HFF-Myc (cell line): ENCODE measurements around the gene GPN2.

Experiments
- DNase-seq: peaks from one replicate; pipeline ENCODE4 v3.0.0-alpha.2; 2011; ENCODE audit warnings: low read depth; ENCODE audit errors: extremely low read depth
- H3K4me3 ChIP-seq: replicated peaks from 2 replicates; pipeline ENCODE4 v1.5.1; 2011; ENCODE audit warnings: low read depth, mild to moderate bottlenecking, control low read depth, low read length
- CTCF ChIP-seq: IDR thresholded peaks from 2 replicates; pipeline ENCODE4 v1.5.1; 2012; ENCODE audit warnings: mild to moderate bottlenecking, low read depth, low read length, control low read depth; ENCODE audit errors: missing control alignments

Gene GPN2

DNA sequence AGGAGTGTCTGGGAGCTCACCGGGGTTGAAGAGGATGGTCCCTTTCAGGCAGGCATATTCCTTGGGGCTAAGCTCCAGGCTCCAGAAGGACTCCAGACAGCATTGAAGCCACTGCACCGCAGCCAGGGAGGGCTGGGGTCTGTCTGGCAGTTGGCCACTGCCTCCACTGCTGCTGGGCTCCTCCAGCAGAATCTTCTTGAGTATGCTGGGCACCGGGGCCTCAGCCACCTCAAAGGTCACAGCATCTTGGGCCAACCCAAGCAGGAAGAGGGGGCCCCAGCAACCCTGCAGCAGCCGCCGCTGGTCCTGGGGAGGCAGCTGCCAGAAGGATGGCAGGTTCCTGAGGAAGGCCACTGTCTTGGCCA lies 23.3 kb upstream of the GPN2 start:
- TF ChIP-seq CTCF = no peak
- DNase-seq = no peak

DNA sequence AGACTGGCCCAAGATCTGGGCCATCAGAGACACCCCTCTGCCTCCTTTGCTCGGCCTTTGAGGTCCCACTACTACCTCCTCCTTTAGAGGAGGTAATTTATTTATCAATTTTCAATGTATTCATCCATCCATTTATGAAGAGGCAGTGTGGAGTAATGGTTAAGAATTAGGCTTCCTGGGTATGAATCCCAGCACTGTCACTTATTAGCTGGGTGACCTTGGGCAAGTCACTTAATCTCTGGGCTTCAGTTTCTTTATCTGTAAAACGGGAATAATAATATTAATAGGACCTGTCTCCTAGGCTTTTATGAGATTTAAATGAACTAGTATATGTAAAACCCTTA lies 22.0 kb upstream of the GPN2 start:
- no peak for TF ChIP-seq CTCF
- no peak for DNase-seq
- no peak overlapping the region for H3K4me3 ChIP-seq

More for the DNA sequence above, 23.3 kb upstream of the GPN2 start:
- no peak overlapping the region for H3K4me3 ChIP-seq

DNA sequence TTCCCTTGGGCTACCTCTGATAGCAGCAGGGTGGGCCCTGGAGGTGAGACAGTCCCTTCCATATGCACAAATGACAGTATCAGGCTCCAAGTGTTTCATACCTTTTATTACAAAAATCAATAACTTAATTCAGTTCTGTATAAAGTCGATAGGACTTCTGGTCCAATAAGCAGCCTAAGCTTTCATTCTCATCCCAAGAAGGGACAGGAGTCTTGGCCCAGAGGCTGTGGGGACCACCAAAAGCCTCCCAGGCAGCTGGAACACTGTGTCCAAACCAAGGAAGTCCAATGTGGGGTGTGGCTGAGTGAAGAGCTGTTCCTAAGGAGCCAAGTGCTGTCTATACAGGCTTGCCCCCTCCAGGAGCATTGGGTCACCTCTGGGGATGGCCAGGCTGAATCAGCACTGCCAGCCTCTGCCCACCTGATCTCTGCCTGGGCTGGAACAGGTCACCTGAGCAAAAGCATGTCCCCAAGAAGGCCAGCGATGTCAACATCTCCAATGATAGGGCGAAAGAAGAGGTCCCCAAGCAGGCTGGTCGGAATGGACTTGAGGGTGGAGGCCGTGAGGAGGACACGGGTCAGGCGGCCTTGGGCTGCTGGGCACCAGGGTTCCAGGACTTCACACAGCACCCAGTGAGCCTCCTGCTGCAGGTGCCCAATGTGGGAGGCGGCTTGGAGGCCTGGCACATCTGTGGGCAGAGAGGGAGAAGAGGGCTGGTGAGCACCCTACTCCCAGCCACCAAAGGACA lies 21.5 kb upstream of the GPN2 start:
- TF ChIP-seq CTCF = no peak
- H3K4me3 ChIP-seq = no peak overlapping the region
- no peak for DNase-seq

GRCh38 chr1:26910343-26911160 lies 20.5 kb upstream of the GPN2 start:
- no peak for DNase-seq
- no peak overlapping the region for H3K4me3 ChIP-seq
- no peak for TF ChIP-seq CTCF

DNA sequence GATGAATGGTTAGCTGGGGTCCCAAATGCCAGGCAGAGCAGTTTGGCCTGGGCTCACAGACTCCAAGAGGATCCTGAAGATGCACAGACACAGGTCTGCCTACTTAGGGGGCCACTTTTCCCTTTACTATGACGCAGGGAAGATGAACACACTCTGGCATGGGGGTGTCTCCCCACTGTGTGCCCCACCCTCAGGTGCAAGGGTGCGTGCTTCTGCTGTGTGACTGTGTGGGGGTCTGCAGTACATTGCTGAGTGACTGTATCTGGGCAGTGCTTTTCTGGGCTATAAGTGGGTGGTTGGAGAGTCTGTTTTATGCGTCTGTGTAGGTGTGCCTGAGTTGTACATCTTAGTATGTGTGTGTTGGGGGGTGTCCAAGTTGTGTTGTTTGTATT lies 19.9 kb upstream of the GPN2 start:
- no peak for DNase-seq
- TF ChIP-seq CTCF = no peak
- H3K4me3 ChIP-seq = no peak overlapping the region

- no peak for TF ChIP-seq CTCF
- DNase-seq = peak; percentile 33
- H3K4me3 ChIP-seq = no peak overlapping the region
These were observed 17.2 kb upstream of the GPN2 start for GRCh38 chr1:26907071-26907917.
